GM12891 (cell line): ENCODE data around the gene APBA2.

ENCODE experiments used
- PAX5 ChIP-seq: IDR thresholded peaks from 2 replicates; pipeline ENCODE4 v1.6.1; 2011; ENCODE audit warnings: low read length, moderate library complexity, mild to moderate bottlenecking; ENCODE audit not compliant: insufficient read depth, severe bottlenecking
- POLR2A ChIP-seq: IDR thresholded peaks from 2 replicates; pipeline ENCODE4 v1.6.1; 2011; ENCODE audit warnings: low read depth, low read length, control low read depth
- POLR2AphosphoS5 ChIP-seq: IDR thresholded peaks from 2 replicates; pipeline ENCODE4 v1.6.1; 2011; ENCODE audit warnings: low read depth, low read length, control low read depth
- POU2F2 ChIP-seq: IDR thresholded peaks from 2 replicates; pipeline ENCODE4 v1.6.1; 2011; ENCODE audit warnings: low read depth, mild to moderate bottlenecking, control low read depth, low read length, moderate library complexity
- SPI1 ChIP-seq: IDR thresholded peaks from 2 replicates; pipeline ENCODE4 v1.6.1; 2011; ENCODE audit warnings: low read depth, low read length, control low read depth
- TAF1 ChIP-seq: IDR thresholded peaks from 2 replicates; pipeline ENCODE4 v1.6.1; 2011; ENCODE audit warnings: low read depth, low read length, control low read depth

GRCh38 chr15:28942571-28942970 lies 56.8 kb downstream of the APBA2 start:
- TF ChIP-seq POLR2AphosphoS5: no peak
- TF ChIP-seq POLR2A: no peak
- TF ChIP-seq TAF1: no peak
- no peak for TF ChIP-seq SPI1
- TF ChIP-seq PAX5: no peak
- no peak for TF ChIP-seq POU2F2
